ENCODE measurements around the gene F2RL2.

The F2RL2 gene

GRCh38 chr5:76638479-76638878 is 15.3 kb upstream of the F2RL2 start:
- Histone ChIP-seq H3K9ac (ENCODE audit: low read depth, low read length) (no peak overlapping the region), H3K4me2 (ENCODE audit: insufficient read depth, low read length) (no peak overlapping the region)
- no peak for TF ChIP-seq EZH2 (IDR thresholded peaks at IDR 0.05; ENCODE audit: borderline replicate concordance, low read depth, low read length, severe bottlenecking)
- TF ChIP-seq CTCF (IDR thresholded peaks at IDR 0.05; ENCODE audit: borderline replicate concordance, extremely low read depth, low read length, poor library complexity, severe bottlenecking): no peak

GRCh38 chr5:76637490-76637889 is 14.3 kb upstream of the F2RL2 start:
- no peak for DNase-seq
- H3K4me2 ChIP-seq (ENCODE audit: insufficient read depth, low read length): no peak overlapping the region
- TF ChIP-seq EZH2 (IDR thresholded peaks at IDR 0.05; ENCODE audit: borderline replicate concordance, low read depth, low read length, severe bottlenecking) (no peak), CTCF (IDR thresholded peaks at IDR 0.05; ENCODE audit: borderline replicate concordance, extremely low read depth, low read length, poor library complexity, severe bottlenecking) (no peak)
- no peaks in the 10 kb centered on the region for H3K27me3 ChIP-seq (ENCODE audit: insufficient read depth, low read length, poor library complexity)
- no peak overlapping the region for H3K9ac ChIP-seq (ENCODE audit: low read depth, low read length)
- H3K79me2 ChIP-seq (ENCODE audit: insufficient read depth, low read length): no peaks in the 10 kb centered on the region
- no peak overlapping the region for H3K27ac ChIP-seq (ENCODE audit: low read length)
- H3K4me3 ChIP-seq (ENCODE audit: low read depth in 1 of 2, low read length in 2 of 2): no peak overlapping the region
- H2AFZ ChIP-seq (ENCODE audit: low read depth, low read length): no peak overlapping the region
- no peaks in the 10 kb centered on the region for H3K9me3 ChIP-seq (ENCODE audit: insufficient read depth, low read length, severe bottlenecking)
- no peaks in the 10 kb centered on the region for H3K4me1 ChIP-seq (ENCODE audit: insufficient read depth, low read length)
- no peaks in the 10 kb centered on the region for H3K36me3 ChIP-seq (ENCODE audit: insufficient read depth, low read length)
- ATAC-seq (ENCODE audit: insufficient read depth, low read depth): no peak
- H4K20me1 ChIP-seq (ENCODE audit: insufficient read depth, low read length): no peaks in the 10 kb centered on the region

More at GRCh38 chr5:76638479-76638878, 15.3 kb upstream of the F2RL2 start:
- H3K27me3 ChIP-seq (ENCODE audit: insufficient read depth, low read length, poor library complexity): no peaks in the 10 kb centered on the region
- no peaks in the 10 kb centered on the region for H3K79me2 ChIP-seq (ENCODE audit: insufficient read depth, low read length)
- H2AFZ ChIP-seq (ENCODE audit: low read depth, low read length): no peak overlapping the region
- no peaks in the 10 kb centered on the region for H3K9me3 ChIP-seq (ENCODE audit: insufficient read depth, low read length, severe bottlenecking)
- H4K20me1 ChIP-seq (ENCODE audit: insufficient read depth, low read length): no peaks in the 10 kb centered on the region
- H3K27ac ChIP-seq (ENCODE audit: low read length): no peak overlapping the region
- ATAC-seq (ENCODE audit: insufficient read depth, low read depth): no peak
- no peaks in the 10 kb centered on the region for H3K36me3 ChIP-seq (ENCODE audit: insufficient read depth, low read length)
- no peak for DNase-seq
- no peak overlapping the region for H3K4me3 ChIP-seq (ENCODE audit: low read depth in 1 of 2, low read length in 2 of 2)
- no peaks in the 10 kb centered on the region for H3K4me1 ChIP-seq (ENCODE audit: insufficient read depth, low read length)

DNA sequence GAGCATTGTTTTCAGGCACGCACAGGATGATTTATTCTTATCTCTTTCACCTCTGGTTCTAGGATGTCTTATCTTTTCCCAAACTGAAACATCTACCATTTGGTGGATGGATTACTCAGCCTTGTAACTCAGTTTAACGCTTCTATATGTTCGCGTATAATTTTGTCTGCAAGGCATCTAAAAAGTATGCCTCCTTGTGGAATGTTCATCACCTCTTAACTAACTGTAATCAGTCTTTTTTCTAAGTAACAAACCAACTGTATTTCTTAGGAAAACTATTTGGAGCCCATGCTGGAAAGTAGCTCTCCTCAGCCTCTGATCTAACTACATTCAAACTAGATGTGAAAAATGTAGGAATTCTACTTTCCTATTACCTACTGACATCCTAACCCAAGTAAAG is 11.5 kb upstream of the F2RL2 start:
- Histone ChIP-seq H2AFZ (ENCODE audit: low read depth, low read length) (no peak overlapping the region), H3K27me3 (ENCODE audit: insufficient read depth, low read length, poor library complexity) (no peaks in the 10 kb centered on the region), H3K4me1 (ENCODE audit: insufficient read depth, low read length) (no peaks in the 10 kb centered on the region), H3K79me2 (ENCODE audit: insufficient read depth, low read length) (no peaks in the 10 kb centered on the region), H3K9ac (ENCODE audit: low read depth, low read length) (no peak overlapping the region), H3K4me3 (ENCODE audit: low read depth in 1 of 2, low read length in 2 of 2) (no peak overlapping the region), H4K20me1 (ENCODE audit: insufficient read depth, low read length) (no peaks in the 10 kb centered on the region), H3K27ac (ENCODE audit: low read length) (no peak overlapping the region), H3K4me2 (ENCODE audit: insufficient read depth, low read length) (no peak overlapping the region), H3K36me3 (ENCODE audit: insufficient read depth, low read length) (no peaks in the 10 kb centered on the region), H3K9me3 (ENCODE audit: insufficient read depth, low read length, severe bottlenecking) (no peaks in the 10 kb centered on the region)
- DNase-seq (no peak), ATAC-seq (ENCODE audit: insufficient read depth, low read depth) (no peak)
- no peak for TF ChIP-seq CTCF (IDR thresholded peaks at IDR 0.05; ENCODE audit: borderline replicate concordance, extremely low read depth, low read length, poor library complexity, severe bottlenecking)
- TF ChIP-seq EZH2 (IDR thresholded peaks at IDR 0.05; ENCODE audit: borderline replicate concordance, low read depth, low read length, severe bottlenecking): no peak

DNA sequence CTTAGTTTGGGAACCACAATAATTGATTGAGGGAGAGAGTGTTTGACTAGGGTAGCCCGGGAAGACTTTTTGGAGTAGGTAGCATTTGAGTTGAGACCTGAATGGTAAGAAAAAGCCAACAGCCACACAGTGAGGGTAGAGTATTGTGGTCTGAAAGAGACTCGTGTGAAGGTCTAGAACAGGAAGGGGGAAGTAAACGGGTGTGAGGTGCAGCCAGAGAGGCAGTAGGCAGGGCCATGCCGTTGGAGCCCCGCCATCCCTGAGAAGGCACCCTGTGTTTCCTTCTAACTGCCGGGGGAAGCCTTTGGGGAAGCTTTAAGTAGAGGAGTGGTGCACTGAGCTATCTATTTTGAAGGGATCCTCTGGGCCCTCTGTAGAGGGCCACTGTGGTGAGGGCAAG is 3.5 kb upstream of the F2RL2 start:
- Histone ChIP-seq H3K36me3 (ENCODE audit: insufficient read depth, low read length) (no peaks in the 10 kb centered on the region), H3K4me1 (ENCODE audit: insufficient read depth, low read length) (no peaks in the 10 kb centered on the region), H2AFZ (ENCODE audit: low read depth, low read length) (no peak overlapping the region), H4K20me1 (ENCODE audit: insufficient read depth, low read length) (no peaks in the 10 kb centered on the region), H3K27me3 (ENCODE audit: insufficient read depth, low read length, poor library complexity) (no peaks in the 10 kb centered on the region), H3K79me2 (ENCODE audit: insufficient read depth, low read length) (no peaks in the 10 kb centered on the region), H3K4me2 (ENCODE audit: insufficient read depth, low read length) (no peak overlapping the region), H3K27ac (ENCODE audit: low read length) (no peak overlapping the region), H3K9me3 (ENCODE audit: insufficient read depth, low read length, severe bottlenecking) (no peaks in the 10 kb centered on the region), H3K9ac (ENCODE audit: low read depth, low read length) (no peak overlapping the region), H3K4me3 (ENCODE audit: low read depth in 1 of 2, low read length in 2 of 2) (no peak overlapping the region)
- no peak for DNase-seq
- ATAC-seq (ENCODE audit: insufficient read depth, low read depth): 0 out of 3 replicates have a peak, but pooled peaks have one; percentile 27
- TF ChIP-seq EZH2 (IDR thresholded peaks at IDR 0.05; ENCODE audit: borderline replicate concordance, low read depth, low read length, severe bottlenecking) (no peak), CTCF (IDR thresholded peaks at IDR 0.05; ENCODE audit: borderline replicate concordance, extremely low read depth, low read length, poor library complexity, severe bottlenecking) (no peak)
